Omental fat pad (tissue), 4 donors: ENCODE measurements around the gene CDK14. TPM values are rescaled to one million over a fixed set of nuclear protein-coding genes. Genes with fewer than 3 reads are reported as not detected.

Source experiments
- ATAC-seq: fragments of 150-250 bp; one replicate; pipeline ENCODE4 v1.9.1; 2016; ENCODE audit warnings: mild to moderate bottlenecking, moderate library complexity; ENCODE audit not compliant: low FRiP score
- DNase-seq: peaks from one replicate; pipeline ENCODE4 v3.0.0-alpha.2; 2019; ENCODE audit warnings: low spot score
- CTCF ChIP-seq, 3 donors: fragments of 450-650 bp; IDR thresholded peaks; one replicate each; pipeline ENCODE4 v1.5.1; 2016 to 2017; ENCODE audit warnings: antibody characterized with exemption in 3 of 3, mild to moderate bottlenecking in 3 of 3, moderate library complexity in 2 of 3
- total RNA-seq, 4 donors: library from RNA; depleted of rRNA; stranded (reverse); fragments of >200 nt; gene quantifications; one replicate each; pipeline ENCODE4 v1.1.0, GENCODE V29; 2016

Gene CDK14
- total RNA-seq, 4 donors from 2014 or later: 25.2 to 40.3 (median 30.8) TPM

GRCh38 chr7:90661290-90662151, 65.4 kb downstream of the CDK14 start:
- DNase-seq (no peak), ATAC-seq (no peak)
- no peak for TF ChIP-seq CTCF (IDR thresholded peaks at IDR 0.05)

- no peak for DNase-seq
- no peak for TF ChIP-seq CTCF (IDR thresholded peaks at IDR 0.05)
- ATAC-seq: no peak
These were observed 67.1 kb downstream of the CDK14 start for GRCh38 chr7:90663176-90663575.

GRCh38 chr7:90666186-90666585, 70.1 kb downstream of the CDK14 start:
- ATAC-seq (peak; percentile 89), DNase-seq (peak; percentile 44)
- no peak for TF ChIP-seq CTCF (IDR thresholded peaks at IDR 0.05)

GRCh38 chr7:90668992-90669391, 72.9 kb downstream of the CDK14 start:
- ATAC-seq (no peak), DNase-seq (no peak)
- TF ChIP-seq CTCF (IDR thresholded peaks at IDR 0.05): no peak

- ATAC-seq (no peak), DNase-seq (no peak)
- TF ChIP-seq CTCF (IDR thresholded peaks at IDR 0.05): no peak
These were observed 73.4 kb downstream of the CDK14 start for GRCh38 chr7:90669492-90669891.

GRCh38 chr7:90671571-90671970, 75.5 kb downstream of the CDK14 start:
- ATAC-seq (no peak), DNase-seq (no peak)
- TF ChIP-seq CTCF (IDR thresholded peaks at IDR 0.05): no peak

GRCh38 chr7:90672210-90672609, 76.1 kb downstream of the CDK14 start:
- no peak for TF ChIP-seq CTCF (IDR thresholded peaks at IDR 0.05)
- DNase-seq (no peak), ATAC-seq (no peak)
